Caco-2 (cell line): ENCODE measurements around the gene RANGRF. TPM values are rescaled to one million over a fixed set of nuclear protein-coding genes. Genes with fewer than 3 reads are reported as not detected.

ENCODE experiments used
- BruUV-seq: library from RNA; stranded (reverse); fragments of 400-500 nt; replicated peaks from 2 replicates; lab custom pipeline; 2021; lab: Mats Ljungman, UMichigan
- CTCF ChIA-PET: fragments of 300-600 bp; sonication (Branson Sonifier 250); formaldehyde crosslinking; loops from one replicate; lab custom pipeline; 2022; ENCODE audit warnings: antibody characterized with exemption; lab: Charles Lee
- POLR2A ChIA-PET: fragments of 300-600 bp; sonication (Branson Sonifier 250); formaldehyde crosslinking; loops from one replicate; lab custom pipeline; 2022; ENCODE audit warnings: antibody characterized with exemption; lab: Charles Lee
- DNase-seq, 2 experiments: peaks; one replicate each; pipeline versions ENCODE4 v3.0.0 to v3.0.0-alpha.2; 2020 to 2022
- H3K27me3 ChIP-seq: replicated peaks from 2 replicates; pipeline ENCODE4 v1.6.0; 2011; ENCODE audit warnings: low read length; ENCODE audit not compliant: control insufficient read depth, insufficient read depth
- H3K36me3 ChIP-seq: 2 replicates; pipeline ENCODE4 v1.5.1; 2011; ENCODE audit warnings: low read length; ENCODE audit not compliant: control insufficient read depth, insufficient read depth
- H3K4me1 ChIP-seq: fragments of 250-450 bp; sonication (Bioruptor Pico); 2 replicates; pipeline ENCODE4 v1.5.1; 2020; ENCODE audit warnings: mild to moderate bottlenecking
- H3K4me3 ChIP-seq: 2 replicates; pipeline ENCODE4 v1.5.1; 2011; ENCODE audit warnings: low read depth, mild to moderate bottlenecking, control low read depth, low read length
- H3K9me3 ChIP-seq: fragments of 250-450 bp; sonication (Bioruptor Pico); 2 replicates; pipeline ENCODE4 v1.5.1; 2020; ENCODE audit warnings: mild to moderate bottlenecking, moderate library complexity
- H3K27ac Mint-ChIP-seq: one replicate; pipeline ENCODE4 v1.8.0; 2022; ENCODE audit warnings: mixed read lengths; ENCODE audit not compliant: unreplicated experiment
- H3K27me3 Mint-ChIP-seq: one replicate; pipeline ENCODE4 v1.8.0; 2022; ENCODE audit warnings: mixed read lengths; ENCODE audit not compliant: insufficient read depth, unreplicated experiment
- H3K36me3 Mint-ChIP-seq: one replicate; pipeline ENCODE4 v1.8.0; 2022; ENCODE audit warnings: mild to moderate bottlenecking, mixed read lengths; ENCODE audit not compliant: insufficient read depth, unreplicated experiment
- H3K4me1 Mint-ChIP-seq: one replicate; pipeline ENCODE4 v1.8.0; 2022; ENCODE audit warnings: low read depth, mixed read lengths; ENCODE audit not compliant: unreplicated experiment
- H3K4me3 Mint-ChIP-seq: one replicate; pipeline ENCODE4 v1.8.0; 2022; ENCODE audit warnings: mild to moderate bottlenecking, moderate library complexity, mixed read lengths; ENCODE audit not compliant: unreplicated experiment
- H3K9me3 Mint-ChIP-seq: one replicate; pipeline ENCODE4 v1.8.0; 2022; ENCODE audit warnings: mixed read lengths; ENCODE audit not compliant: unreplicated experiment
- CTCF ChIP-seq, 2 experiments: fragments of 200-600 bp in 1 of 2; IDR thresholded peaks; 1 replicate in 1 of 2; 2 replicates in 1 of 2; pipeline versions ENCODE4 v1.5.1 to v1.8.0; 2011 to 2022; ENCODE audit warnings: antibody characterized with exemption in 1 of 2, control low read depth in 1 of 2, inconsistent platforms in 1 of 2, low read depth in 1 of 2, low read length in 1 of 2, mild to moderate bottlenecking in 1 of 2, moderate library complexity in 1 of 2; ENCODE audit not compliant: insufficient read depth in 1 of 2, severe bottlenecking in 1 of 2, unreplicated experiment in 1 of 2
- intact Hi-C: fragments of 100-400 bp; cut with micrococcal nuclease; formaldehyde crosslinking; loops from one replicate; pipeline ENCODE4 v1.10.0; 2022; ENCODE audit not compliant: unreplicated experiment
- total RNA-seq: library from RNA; stranded (reverse); gene quantifications from 2 replicates; pipeline ENCODE4 v1.2.3, GENCODE V29; 2022

The RANGRF gene
- total RNA-seq, 1 experiment from 2014 or later: 13.2 TPM

GRCh38 chr17:8320262-8320661 lies 31.8 kb downstream of the RANGRF start:
- no peak for DNase-seq
- Mint-ChIP-seq H3K36me3 (no peaks in the 10 kb centered on the region), H3K9me3 (no peaks in the 10 kb centered on the region), H3K27me3 (no peaks in the 10 kb centered on the region), H3K27ac (no peak overlapping the region), H3K4me1 (no peaks in the 10 kb centered on the region), H3K4me3 (no peak overlapping the region)
- no peaks in the 10 kb centered on the region for H3K4me1 ChIP-seq
- no peaks in the 10 kb centered on the region for H3K27me3 ChIP-seq
- H3K4me3 ChIP-seq: no peak overlapping the region
- no peaks in the 10 kb centered on the region for H3K36me3 ChIP-seq
- intact Hi-C loops: no loop called here
- no peaks in the 10 kb centered on the region for H3K9me3 ChIP-seq
- no peak for TF ChIP-seq CTCF (IDR thresholded peaks at IDR 0.05; ENCODE audit: insufficient read depth in 1 of 2, low read depth in 1 of 2, low read length in 1 of 2, severe bottlenecking in 1 of 2, unreplicated experiment in 1 of 2)
- POLR2A ChIA-PET: no interaction called here
- CTCF ChIA-PET: no interaction called here
- BruUV-seq: no TSS peak

- H3K4me1 Mint-ChIP-seq: no peaks in the 10 kb centered on the region
- H3K27me3 Mint-ChIP-seq: no peaks in the 10 kb centered on the region
- no peak for DNase-seq
- Histone ChIP-seq H3K9me3 (no peaks in the 10 kb centered on the region), H3K27me3 (no peaks in the 10 kb centered on the region), H3K36me3 (no peaks in the 10 kb centered on the region), H3K4me1 (no peaks in the 10 kb centered on the region), H3K4me3 (no peak overlapping the region)
- H3K27ac Mint-ChIP-seq: no peak overlapping the region
- POLR2A ChIA-PET: no interaction called here
- H3K4me3 Mint-ChIP-seq: no peak overlapping the region
- intact Hi-C loops: no loop called here
- TF ChIP-seq CTCF (IDR thresholded peaks at IDR 0.05; ENCODE audit: insufficient read depth in 1 of 2, low read depth in 1 of 2, low read length in 1 of 2, severe bottlenecking in 1 of 2, unreplicated experiment in 1 of 2): no peak
- H3K9me3 Mint-ChIP-seq: no peaks in the 10 kb centered on the region
- no TSS peak for BruUV-seq
- CTCF ChIA-PET: no interaction called here
- H3K36me3 Mint-ChIP-seq: no peaks in the 10 kb centered on the region
Observed at GRCh38 chr17:8320990-8321389, 32.5 kb downstream of the RANGRF start.

GRCh38 chr17:8322061-8322460 lies 33.6 kb downstream of the RANGRF start:
- no peaks in the 10 kb centered on the region for H3K4me1 Mint-ChIP-seq
- Histone ChIP-seq H3K36me3 (no peaks in the 10 kb centered on the region), H3K4me1 (no peaks in the 10 kb centered on the region), H3K27me3 (no peaks in the 10 kb centered on the region), H3K4me3 (no peak overlapping the region), H3K9me3 (no peaks in the 10 kb centered on the region)
- TF ChIP-seq CTCF (IDR thresholded peaks at IDR 0.05; ENCODE audit: insufficient read depth in 1 of 2, low read depth in 1 of 2, low read length in 1 of 2, severe bottlenecking in 1 of 2, unreplicated experiment in 1 of 2): no peak
- no peak overlapping the region for H3K4me3 Mint-ChIP-seq
- no peaks in the 10 kb centered on the region for H3K36me3 Mint-ChIP-seq
- H3K9me3 Mint-ChIP-seq: no peaks in the 10 kb centered on the region
- H3K27me3 Mint-ChIP-seq: no peaks in the 10 kb centered on the region
- ChIA-PET CTCF (interaction anchor here (0.6 kb wide), 1 partner anchor 14 kb away, joined by 5 read pairs; no protein-coding TSS in a partner anchor), POLR2A (no interaction called here)
- DNase-seq: no peak
- intact Hi-C loops: no loop called here
- H3K27ac Mint-ChIP-seq: no peak overlapping the region
- no TSS peak for BruUV-seq
